Body of pancreas (tissue), 4 donors: Measurements from ENCODE around the gene TRIM71. TPM values are rescaled to one million over a fixed set of nuclear protein-coding genes. Genes with fewer than 3 reads are reported as not detected.

Source experiments
- ATAC-seq: fragments of 150-250 bp; one replicate; pipeline ENCODE4 v1.9.1; 2016
- DNase-seq, 4 donors: peaks; one replicate each; pipeline ENCODE4 v3.0.0-alpha.2; 2019
- H3K27ac ChIP-seq, 4 donors: fragments of 200-600 bp; sonication (generic); 1 replicate in 3 of 4; 2 replicates in 1 of 4; pipeline versions ENCODE4 v1.5.1 to v1.6.1; 2016 to 2019; ENCODE audit warnings: mild to moderate bottlenecking in 1 of 4, mixed read lengths in 1 of 4, moderate library complexity in 1 of 4
- H3K27me3 ChIP-seq, 2 donors: fragments of 200-600 bp; sonication (generic); one replicate each; pipeline ENCODE4 v1.6.0; 2016; ENCODE audit warnings: mild to moderate bottlenecking in 1 of 2
- H3K36me3 ChIP-seq, 2 donors: fragments of 200-600 bp; sonication (generic); replicated peaks in 1 of 2; 2 replicates each; pipeline ENCODE4 v1.5.1; 2016; ENCODE audit warnings: low read depth in 2 of 2; ENCODE audit not compliant: insufficient read depth in 1 of 2
- H3K4me1 ChIP-seq: fragments of 200-600 bp; sonication (generic); one replicate; pipeline ENCODE4 v1.6.0; 2016
- H3K4me3 ChIP-seq, 2 donors: fragments of 200-600 bp; sonication (generic); 1 replicate in 1 of 2; 2 replicates in 1 of 2; pipeline ENCODE4 v1.5.1; 2016 to 2019
- H3K9me3 ChIP-seq, 3 donors: fragments of 200-600 bp; sonication (generic); 1 replicate in 2 of 3; 2 replicates in 1 of 3; pipeline ENCODE4 v1.5.1; 2016
- CTCF ChIP-seq, 7 experiments: fragments of 450-650 bp in 4 of 7; fragments of 200-600 bp in 3 of 7; sonication (generic) in 3 of 7; IDR thresholded peaks; one replicate each; pipeline ENCODE4 v1.5.1; 2016 to 2019; ENCODE audit warnings: antibody characterized with exemption in 7 of 7
- POLR2A ChIP-seq, 3 donors: fragments of 450-650 bp; IDR thresholded peaks; one replicate each; pipeline ENCODE4 v1.6.1; 2016; ENCODE audit warnings: antibody characterized with exemption in 3 of 3, mild to moderate bottlenecking in 2 of 3
- WGBS, 2 donors: methylation state at CpG; one replicate each; pipeline ENCODE4 v1.1.5; 2017; 5-methylcytosine and 5-hydroxymethylcytosine counted together
- intact Hi-C: fragments of 100-400 bp; cut with DNase I; formaldehyde crosslinking; loops from one replicate; pipeline ENCODE4 v1.15.1; 2023
- total RNA-seq, 2 donors: library from RNA; depleted of rRNA; stranded (reverse); fragments of >200 nt; gene quantifications; one replicate each; pipeline ENCODE4 v1.1.0, GENCODE V29; 2016

TRIM71 gene
- total RNA-seq, 2 donors from 2014 or later, result not detected

DNA sequence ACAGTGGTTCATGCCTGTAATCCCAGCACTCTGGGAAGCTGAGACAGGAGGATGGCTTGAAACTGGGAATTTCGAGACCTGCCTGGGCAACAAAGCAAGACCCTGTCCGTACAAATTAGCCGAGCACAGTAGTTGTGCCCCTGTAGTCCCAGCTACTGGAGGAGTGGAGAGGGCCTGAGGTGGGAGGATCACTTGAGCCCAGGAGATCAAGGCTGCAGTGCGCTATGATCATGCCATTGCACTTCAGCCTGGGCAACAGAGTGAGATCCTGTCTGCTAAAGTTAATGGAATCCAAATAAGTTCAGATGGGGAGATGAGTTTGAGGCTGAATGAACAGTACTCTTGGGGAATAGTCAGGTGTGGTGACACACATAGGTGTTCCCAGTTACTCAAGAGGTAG, 14.4 kb downstream of the TRIM71 start:
- TF ChIP-seq CTCF (IDR thresholded peaks at IDR 0.05), result no peak
- no peak for TF ChIP-seq POLR2A (IDR thresholded peaks at IDR 0.05)
- DNase-seq, result no peak
- ATAC-seq, result no peak
- intact Hi-C loops, result no loop called here
- Histone ChIP-seq H3K4me1 (peaks cover 3% of the 10 kb centered on the region), H3K27ac (no peak overlapping the region), H3K9me3 (no peaks in the 10 kb centered on the region), H3K27me3 (no peaks in the 10 kb centered on the region), H3K36me3 (no peaks in the 10 kb centered on the region), H3K4me3 (no peak overlapping the region)
- 90 to 97% methylated on average over 4 of the region's 4 CpGs for WGBS, 2 donors

DNA sequence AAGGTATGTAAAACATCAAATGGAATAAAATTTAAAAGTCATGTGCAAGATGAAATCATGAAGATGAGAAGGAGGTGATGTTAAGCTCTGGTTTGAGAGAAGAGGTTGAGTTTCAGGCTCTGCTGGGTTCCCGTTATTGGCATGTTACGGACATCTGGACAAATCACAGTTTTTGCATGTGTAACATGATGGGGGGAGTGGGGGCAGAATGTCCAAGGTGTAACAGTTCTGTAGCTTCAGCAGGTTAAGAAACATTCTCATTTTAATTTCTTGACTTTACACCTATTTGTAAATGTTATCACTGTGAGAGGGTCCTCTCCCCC, 17.2 kb downstream of the TRIM71 start:
- intact Hi-C loops, result no loop called here
- no peak for ATAC-seq
- 91 to 96% methylated on average over 2 of the region's 2 CpGs for WGBS, 2 donors

GRCh38 chr3:32835961-32836360, 18.2 kb downstream of the TRIM71 start:
- H3K9me3 ChIP-seq, result no peaks in the 10 kb centered on the region
- WGBS, 2 donors, result 51 to 58% methylated on average over 4 of the region's 4 CpGs
- H3K27me3 ChIP-seq, result no peaks in the 10 kb centered on the region
- no peak overlapping the region for H3K4me3 ChIP-seq
- TF ChIP-seq POLR2A (IDR thresholded peaks at IDR 0.05) (no peak), CTCF (IDR thresholded peaks at IDR 0.05) (no peak)
- intact Hi-C loops, result no loop called here
- H3K36me3 ChIP-seq, result no peaks in the 10 kb centered on the region
- ATAC-seq (no peak), DNase-seq (no peak)
- peaks cover 9% of the 10 kb centered on the region for H3K4me1 ChIP-seq
- no peak overlapping the region for H3K27ac ChIP-seq

More for the DNA sequence above, 17.2 kb downstream of the TRIM71 start:
- peaks cover 8% of the 10 kb centered on the region for H3K4me1 ChIP-seq
- H3K4me3 ChIP-seq, result no peak overlapping the region
- no peaks in the 10 kb centered on the region for H3K36me3 ChIP-seq
- no peaks in the 10 kb centered on the region for H3K27me3 ChIP-seq
- TF ChIP-seq CTCF (IDR thresholded peaks at IDR 0.05) (no peak), POLR2A (IDR thresholded peaks at IDR 0.05) (no peak)
- DNase-seq, result no peak
- no peak overlapping the region for H3K27ac ChIP-seq
- no peaks in the 10 kb centered on the region for H3K9me3 ChIP-seq

DNA sequence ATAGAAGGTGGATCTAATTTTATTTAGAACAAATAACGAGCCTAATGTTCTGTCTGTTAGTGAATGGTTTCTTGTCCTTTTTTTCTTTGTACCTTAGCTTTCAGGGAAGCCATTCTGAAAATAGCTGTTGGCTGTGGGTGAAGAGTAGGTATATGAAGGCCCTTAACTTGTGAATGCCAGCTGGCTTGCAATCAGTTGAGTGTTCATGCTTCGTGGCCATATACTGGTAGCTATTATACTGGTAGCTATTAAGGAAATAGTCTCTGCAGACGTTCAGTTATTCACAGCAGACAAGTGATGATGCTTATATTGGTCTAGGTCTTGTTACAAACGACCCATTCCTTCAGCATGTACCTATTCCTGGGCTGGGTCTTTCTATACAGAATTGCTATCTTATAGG, 18.8 kb downstream of the TRIM71 start:
- DNase-seq (no peak), ATAC-seq (no peak)
- Histone ChIP-seq H3K36me3 (no peaks in the 10 kb centered on the region), H3K27ac (no peak overlapping the region), H3K4me1 (peaks cover 9% of the 10 kb centered on the region), H3K9me3 (no peaks in the 10 kb centered on the region), H3K4me3 (no peak overlapping the region), H3K27me3 (no peaks in the 10 kb centered on the region)
- TF ChIP-seq CTCF (IDR thresholded peaks at IDR 0.05), result no peak
- no peak for TF ChIP-seq POLR2A (IDR thresholded peaks at IDR 0.05)
- intact Hi-C loops, result no loop called here
- 59 to 63% methylated on average over 4 of the region's 4 CpGs for WGBS, 2 donors

DNA sequence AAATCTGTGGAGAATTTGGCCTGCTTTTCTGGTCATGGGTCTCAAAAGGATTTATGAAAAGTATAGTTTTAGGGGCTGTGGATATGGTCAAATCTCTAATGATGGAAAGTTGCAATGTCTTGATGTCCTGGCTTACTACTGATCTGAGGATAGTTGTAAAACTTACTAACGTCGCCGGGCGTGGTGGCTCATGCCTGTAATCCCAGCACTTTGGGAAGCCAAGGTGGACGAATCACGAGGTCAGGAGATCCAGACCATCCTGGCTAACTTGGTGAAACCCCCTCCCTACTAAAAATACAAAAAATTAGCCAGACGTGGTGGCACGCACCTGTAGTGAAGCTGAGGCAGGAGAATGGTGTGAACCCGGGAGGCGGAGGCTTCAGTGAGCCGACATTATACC, 19.6 kb downstream of the TRIM71 start:
- H3K4me3 ChIP-seq, result no peak overlapping the region
- no peak for ATAC-seq
- WGBS, 2 donors, result 87 to 92% methylated on average over 11 of the region's 11 CpGs
- no peak for DNase-seq
- H3K27ac ChIP-seq, result no peak overlapping the region
- peaks cover 9% of the 10 kb centered on the region for H3K4me1 ChIP-seq
- no peaks in the 10 kb centered on the region for H3K36me3 ChIP-seq
- intact Hi-C loops, result no loop called here
- H3K27me3 ChIP-seq, result no peaks in the 10 kb centered on the region
- H3K9me3 ChIP-seq, result no peaks in the 10 kb centered on the region
- TF ChIP-seq CTCF (IDR thresholded peaks at IDR 0.05) (no peak), POLR2A (IDR thresholded peaks at IDR 0.05) (no peak)
